ENCODE data around the gene MAST2. TPM values are rescaled to one million over a fixed set of nuclear protein-coding genes. Genes with fewer than 3 reads are reported as not detected.

The MAST2 gene
- total and polyA plus RNA-seq, 2 of the 4 experiments (the other 2 are of a cell fraction): 14.2 to 41.0 TPM

DNA sequence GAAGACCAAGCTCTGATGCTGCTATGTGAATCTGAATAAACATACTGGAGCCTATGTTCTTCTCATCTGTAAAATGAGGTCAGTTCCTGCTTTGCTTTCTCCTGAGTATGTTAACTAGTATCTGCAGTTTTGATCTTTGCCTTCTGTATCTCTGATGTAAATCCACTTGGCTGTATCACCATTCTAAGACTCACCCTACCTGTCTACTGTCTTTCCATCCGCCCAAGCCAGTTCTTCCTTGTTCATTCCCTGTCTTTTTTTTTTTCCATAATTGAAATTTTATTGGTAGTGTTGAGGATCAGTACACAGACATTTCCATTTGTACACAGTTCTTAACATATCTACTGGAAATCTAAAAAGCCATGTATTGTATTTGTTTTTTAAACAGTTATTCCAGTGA, 31.3 kb downstream of the MAST2 start:
- Histone ChIP-seq H3K56ac (ENCODE audit: extremely low read depth, insufficient read depth, low read length) (no peak overlapping the region), H2BK20ac (ENCODE audit: low read depth, low read length) (no peak overlapping the region), H3K14ac (replicated peaks; ENCODE audit: low read depth, low read length) (no peak overlapping the region), H3K4me3 (ENCODE audit: insufficient read depth, low read depth, low read length) (no peak overlapping the region), H2AK9ac (replicated peaks; ENCODE audit: low read depth, low read length, poor library complexity) (no peak overlapping the region), H3K27me3 (ENCODE audit: control insufficient read depth, insufficient read depth, low read length) (no peaks in the 10 kb centered on the region), H4K5ac (ENCODE audit: low read depth, low read length) (no peak overlapping the region), H3K9ac (ENCODE audit: low read depth, low read length) (no peak overlapping the region), H3K18ac (ENCODE audit: low read depth, low read length) (no peak overlapping the region), H3K79me1 (ENCODE audit: low read depth in 1 of 2, low read length in 2 of 2) (peaks cover 0 to 16% of the 10 kb centered on the region in 2 experiments), H4K8ac (ENCODE audit: low read depth in 2 of 2, low read length in 2 of 2) (no peak overlapping the region), H3K36me3 (ENCODE audit: control insufficient read depth, insufficient read depth, low read length) (peaks cover 3% of the 10 kb centered on the region; the same call in 1 of the 2 replicates), H3K23ac (ENCODE audit: low read depth, low read length) (no peak overlapping the region), H3K27ac (ENCODE audit: insufficient read depth, low read length) (no peak overlapping the region), H2AK5ac (ENCODE audit: low read depth, low read length) (no peak overlapping the region), H3K4me2 (ENCODE audit: low read depth, low read length) (no peak overlapping the region), H4K20me1 (ENCODE audit: insufficient read depth, low read length) (no peaks in the 10 kb centered on the region), H3K9me1 (ENCODE audit: insufficient read depth, low read length) (no peaks in the 10 kb centered on the region), H2BK120ac (ENCODE audit: low read depth, low read length) (no peak overlapping the region), H2BK15ac (ENCODE audit: low read depth, low read length) (no peak overlapping the region), H2BK5ac (ENCODE audit: low read depth, low read length, poor library complexity, severe bottlenecking) (no peak overlapping the region), H3K9me3 (ENCODE audit: control insufficient read depth, insufficient read depth, low read length) (no peaks in the 10 kb centered on the region), H3K4ac (ENCODE audit: low read depth, low read length) (no peak overlapping the region), H2AFZ (replicated peaks; ENCODE audit: low read length, poor library complexity) (no peak overlapping the region), H4K91ac (ENCODE audit: insufficient read depth, low read depth, low read length) (no peak overlapping the region), H3K4me1 (ENCODE audit: control insufficient read depth, insufficient read depth, low read length) (no peaks in the 10 kb centered on the region; the same call in 1 of the 2 replicates)
- no CpG with 5 or more reads among the region's 1 CpG for WGBS, 2 experiments (ENCODE audit: extremely low coverage in 2 of 2, insufficient read length in 1 of 2)
- POLR2A ChIA-PET (ENCODE audit: unreplicated experiment): no interaction called here
- TF ChIP-seq SMC3 (IDR thresholded peaks at IDR 0.05; ENCODE audit: low read depth, low read length) (no peak), BHLHE40 (IDR thresholded peaks at IDR 0.05; ENCODE audit: low read depth, low read length) (no peak), MXI1 (IDR thresholded peaks at IDR 0.05; ENCODE audit: borderline replicate concordance, low read depth, low read length) (no peak), MAZ (IDR thresholded peaks at IDR 0.05; ENCODE audit: borderline replicate concordance, low read depth, low read length) (no peak), CHD1 (IDR thresholded peaks at IDR 0.05; ENCODE audit: low read depth, low read length) (no peak), RAD21 (IDR thresholded peaks at IDR 0.05; ENCODE audit: low read length) (no peak), MAFK (IDR thresholded peaks at IDR 0.05; ENCODE audit: low read depth, low read length) (no peak), POLR2A (IDR thresholded peaks at IDR 0.05; ENCODE audit: low read depth, low read length) (no peak), CEBPB (IDR thresholded peaks at IDR 0.05; ENCODE audit: low read depth, low read length) (no peak), NFE2L2 (IDR thresholded peaks at IDR 0.05; ENCODE audit: low read depth, low read length) (no peak), RFX5 (IDR thresholded peaks at IDR 0.05; ENCODE audit: low read depth, low read length) (no peak), RCOR1 (IDR thresholded peaks at IDR 0.05; ENCODE audit: insufficient replicate concordance, low read length) (no peak), FOS (IDR thresholded peaks at IDR 0.05; ENCODE audit: low read depth, low read length) (no peak)
- TF ChIP-seq, protein P1, sequence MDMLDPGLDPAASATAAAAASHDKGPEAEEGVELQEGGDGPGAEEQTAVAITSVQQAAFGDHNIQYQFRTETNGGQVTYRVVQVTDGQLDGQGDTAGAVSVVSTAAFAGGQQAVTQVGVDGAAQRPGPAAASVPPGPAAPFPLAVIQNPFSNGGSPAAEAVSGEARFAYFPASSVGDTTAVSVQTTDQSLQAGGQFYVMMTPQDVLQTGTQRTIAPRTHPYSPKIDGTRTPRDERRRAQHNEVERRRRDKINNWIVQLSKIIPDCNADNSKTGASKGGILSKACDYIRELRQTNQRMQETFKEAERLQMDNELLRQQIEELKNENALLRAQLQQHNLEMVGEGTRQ (IDR thresholded peaks at IDR 0.05; ENCODE audit: low read depth, low read length): no peak
- TF ChIP-seq, protein P2, sequence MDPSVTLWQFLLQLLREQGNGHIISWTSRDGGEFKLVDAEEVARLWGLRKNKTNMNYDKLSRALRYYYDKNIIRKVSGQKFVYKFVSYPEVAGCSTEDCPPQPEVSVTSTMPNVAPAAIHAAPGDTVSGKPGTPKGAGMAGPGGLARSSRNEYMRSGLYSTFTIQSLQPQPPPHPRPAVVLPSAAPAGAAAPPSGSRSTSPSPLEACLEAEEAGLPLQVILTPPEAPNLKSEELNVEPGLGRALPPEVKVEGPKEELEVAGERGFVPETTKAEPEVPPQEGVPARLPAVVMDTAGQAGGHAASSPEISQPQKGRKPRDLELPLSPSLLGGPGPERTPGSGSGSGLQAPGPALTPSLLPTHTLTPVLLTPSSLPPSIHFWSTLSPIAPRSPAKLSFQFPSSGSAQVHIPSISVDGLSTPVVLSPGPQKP (IDR thresholded peaks at IDR 0.05; ENCODE audit: borderline replicate concordance, low read depth, low read length): no peak
- TF ChIP-seq, protein P3, sequence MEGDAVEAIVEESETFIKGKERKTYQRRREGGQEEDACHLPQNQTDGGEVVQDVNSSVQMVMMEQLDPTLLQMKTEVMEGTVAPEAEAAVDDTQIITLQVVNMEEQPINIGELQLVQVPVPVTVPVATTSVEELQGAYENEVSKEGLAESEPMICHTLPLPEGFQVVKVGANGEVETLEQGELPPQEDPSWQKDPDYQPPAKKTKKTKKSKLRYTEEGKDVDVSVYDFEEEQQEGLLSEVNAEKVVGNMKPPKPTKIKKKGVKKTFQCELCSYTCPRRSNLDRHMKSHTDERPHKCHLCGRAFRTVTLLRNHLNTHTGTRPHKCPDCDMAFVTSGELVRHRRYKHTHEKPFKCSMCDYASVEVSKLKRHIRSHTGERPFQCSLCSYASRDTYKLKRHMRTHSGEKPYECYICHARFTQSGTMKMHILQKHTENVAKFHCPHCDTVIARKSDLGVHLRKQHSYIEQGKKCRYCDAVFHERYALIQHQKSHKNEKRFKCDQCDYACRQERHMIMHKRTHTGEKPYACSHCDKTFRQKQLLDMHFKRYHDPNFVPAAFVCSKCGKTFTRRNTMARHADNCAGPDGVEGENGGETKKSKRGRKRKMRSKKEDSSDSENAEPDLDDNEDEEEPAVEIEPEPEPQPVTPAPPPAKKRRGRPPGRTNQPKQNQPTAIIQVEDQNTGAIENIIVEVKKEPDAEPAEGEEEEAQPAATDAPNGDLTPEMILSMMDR (conservative IDR thresholded peaks at IDR 0.05; ENCODE audit: low read depth, low read length): no peak
- BruUV-seq (replicated peaks): no TSS peak
- CTCF ChIA-PET: interaction anchor here (0.6 kb wide), 1 partner anchor 26 kb away, joined by 3 read pairs; no protein-coding TSS in a partner anchor
- DNase-seq (no peak), ATAC-seq (ENCODE audit: low read depth) (no peak)
- dilution Hi-C loops (cut with HindIII; ENCODE audit: low sequenced_read_pairs, unreplicated experiment) (no loop called here), intact Hi-C loops (cut with micrococcal nuclease) (no loop called here), in situ Hi-C loops (cut with MboI; ENCODE audit: low sequenced_read_pairs) (no loop called here)

Measured in IMR-90 (cell line).